DMS153 (cell line): ENCODE results near the gene CLEC2L.

ENCODE experiments used
- DNase-seq: peaks from one replicate; lab custom pipeline; 2025; lab: John Stamatoyannopoulos, UW

CLEC2L gene

DNA sequence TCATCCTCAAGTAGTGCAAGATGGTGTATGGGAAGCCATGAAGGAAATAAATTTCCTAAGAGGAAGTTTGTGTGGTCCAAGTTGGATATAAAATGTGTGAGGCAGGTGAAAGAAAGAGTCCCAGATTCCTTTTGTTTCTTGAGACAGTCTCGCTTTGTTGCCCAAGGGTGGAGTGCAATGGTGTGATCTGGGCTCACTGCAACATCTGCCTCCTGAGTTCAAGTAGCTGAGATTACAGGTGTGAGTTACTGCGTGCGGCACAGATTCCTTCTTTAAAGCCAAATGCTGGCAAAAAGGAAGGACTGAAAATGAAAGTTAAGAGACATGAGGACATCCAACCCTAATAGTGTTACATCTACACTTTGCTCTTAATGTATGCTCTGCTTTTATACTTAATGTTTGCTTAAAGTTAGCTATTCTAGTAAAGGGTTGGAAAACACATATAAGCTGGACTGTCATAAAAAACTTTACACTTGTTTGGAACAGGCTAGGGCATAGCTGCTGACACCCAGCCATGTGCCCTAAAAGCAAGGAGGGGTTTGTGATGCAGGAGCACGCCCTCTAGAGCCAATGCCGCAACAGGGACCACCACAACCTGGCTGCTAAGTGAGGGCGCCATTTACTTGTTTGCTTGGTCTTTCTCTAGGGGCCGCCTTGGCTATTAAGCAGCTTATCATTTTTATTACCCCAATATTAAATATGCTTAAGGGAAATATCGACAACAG is 34.5 kb downstream of the CLEC2L start:
- no peak for DNase-seq

DNA sequence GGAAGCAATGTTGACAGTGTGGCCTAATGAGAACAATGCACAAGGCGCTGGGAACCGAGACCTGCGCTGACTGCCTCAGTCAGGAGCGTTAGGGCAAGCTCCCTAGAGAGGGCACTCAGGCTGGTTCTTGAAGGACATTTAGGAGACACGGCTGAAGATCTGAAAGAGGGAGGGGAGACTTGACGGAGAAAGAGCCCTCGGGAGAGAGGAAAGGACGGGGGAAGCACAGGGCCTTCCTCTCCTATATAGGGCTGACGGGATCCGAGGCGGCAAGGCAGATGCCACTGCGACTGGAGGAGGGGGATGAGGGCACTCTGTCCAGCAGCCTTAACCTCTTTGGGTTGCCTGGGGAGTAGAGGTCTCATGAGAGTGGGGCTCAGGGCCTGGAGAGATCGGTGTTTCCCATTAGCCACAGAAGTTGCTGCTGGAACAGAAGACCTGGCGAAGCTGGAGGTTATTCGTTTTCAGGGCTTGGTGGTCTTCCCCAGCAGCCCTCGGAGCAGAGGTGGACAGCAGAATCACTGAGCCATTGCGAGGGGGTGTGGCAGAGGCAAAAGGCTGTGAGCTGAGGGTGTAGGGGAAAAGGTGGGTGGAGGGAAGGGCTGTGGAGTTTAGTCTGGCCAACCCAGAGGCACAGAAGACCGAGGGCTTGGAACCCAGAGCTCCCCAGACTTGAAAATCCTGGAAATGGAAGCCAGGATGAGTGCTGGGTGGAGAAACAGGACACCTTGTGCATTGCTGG is 36.0 kb downstream of the CLEC2L start:
- DNase-seq = no peak

DNA sequence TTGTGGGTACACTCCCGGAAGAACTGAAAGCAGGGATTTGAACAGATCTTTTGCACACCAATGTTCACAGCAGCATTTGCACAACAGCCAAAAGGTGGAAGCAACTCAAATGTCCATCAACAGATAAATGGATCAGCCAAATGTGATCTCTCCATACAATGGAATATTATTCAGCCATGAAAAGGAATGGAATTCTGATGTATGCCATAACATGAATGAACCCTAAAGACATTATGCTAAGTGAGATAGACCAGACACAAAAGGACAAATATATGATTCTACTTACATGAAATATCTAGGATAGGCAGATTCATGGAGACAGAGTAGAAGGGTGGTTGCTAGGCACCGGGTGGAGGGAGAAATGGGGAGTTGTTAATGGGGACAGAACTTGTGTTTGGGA is 36.7 kb downstream of the CLEC2L start:
- no peak for DNase-seq

DNA sequence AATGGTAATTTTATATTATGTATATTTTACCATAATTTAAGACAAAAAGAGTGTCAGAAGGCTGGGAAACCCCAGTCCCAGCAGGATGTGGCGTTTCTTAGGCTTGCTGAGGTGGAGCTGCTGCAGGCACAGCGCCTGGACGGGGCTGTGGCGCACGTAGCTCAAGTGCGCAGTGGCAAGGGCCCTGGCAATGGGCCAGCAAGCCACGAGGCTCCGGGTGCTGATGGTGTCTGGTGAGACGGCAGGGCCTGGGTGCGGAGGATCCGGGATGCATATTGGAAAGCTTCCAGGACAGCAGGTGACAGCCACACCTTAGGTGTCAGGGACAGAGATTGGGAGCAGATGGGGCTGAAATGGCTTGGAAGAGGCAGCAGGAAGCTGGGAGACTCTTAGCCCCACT is 37.2 kb downstream of the CLEC2L start:
- peak; percentile 94 for DNase-seq

DNA sequence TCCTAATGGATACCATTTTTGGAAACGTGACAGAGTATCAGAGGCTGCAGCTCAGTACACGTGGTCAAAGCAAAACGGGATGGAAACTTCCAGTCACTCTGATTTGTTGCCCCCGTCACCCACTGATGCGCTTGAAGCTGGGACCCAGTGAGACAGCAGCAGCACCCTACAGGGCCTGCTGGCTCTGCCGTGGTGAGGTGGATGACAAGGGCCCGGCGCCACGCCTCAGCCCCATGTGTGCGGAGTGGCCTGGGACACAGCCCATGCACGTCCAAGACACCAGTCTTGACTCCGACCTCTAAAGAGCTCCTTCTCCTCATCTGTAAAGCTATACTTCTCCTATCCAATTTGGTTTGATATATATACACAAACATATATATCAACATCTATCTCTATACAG is 39.0 kb downstream of the CLEC2L start:
- no peak for DNase-seq

DNA sequence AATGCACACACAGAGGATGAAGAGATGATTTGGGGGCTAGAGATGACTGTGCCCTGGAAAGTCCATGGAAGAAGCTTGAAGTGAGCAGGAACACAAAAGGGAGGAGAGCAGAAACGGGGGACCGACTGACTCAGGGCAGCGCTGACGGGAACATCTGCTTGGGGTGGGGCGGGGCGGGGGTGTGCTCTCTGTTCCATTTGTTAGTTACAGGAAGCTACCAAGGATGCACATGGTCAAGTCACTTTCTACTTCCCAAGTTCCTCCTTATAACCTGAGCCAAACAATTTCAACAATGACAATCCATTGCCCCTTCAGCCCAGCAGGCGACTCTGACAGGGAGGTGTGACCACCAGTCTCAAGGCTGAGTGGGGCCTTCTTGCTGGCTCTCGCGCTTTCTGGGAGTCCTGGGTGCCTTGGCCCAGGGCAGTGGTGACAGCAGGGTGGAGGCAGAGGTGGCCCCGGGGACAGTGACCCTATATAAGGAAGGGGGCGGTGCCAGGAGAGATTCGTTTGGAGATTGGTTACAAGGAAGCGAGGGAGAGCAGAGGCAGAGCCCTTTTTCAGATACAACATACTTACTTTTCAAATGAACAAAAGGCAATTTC is 39.6 kb downstream of the CLEC2L start:
- no peak for DNase-seq

DNA sequence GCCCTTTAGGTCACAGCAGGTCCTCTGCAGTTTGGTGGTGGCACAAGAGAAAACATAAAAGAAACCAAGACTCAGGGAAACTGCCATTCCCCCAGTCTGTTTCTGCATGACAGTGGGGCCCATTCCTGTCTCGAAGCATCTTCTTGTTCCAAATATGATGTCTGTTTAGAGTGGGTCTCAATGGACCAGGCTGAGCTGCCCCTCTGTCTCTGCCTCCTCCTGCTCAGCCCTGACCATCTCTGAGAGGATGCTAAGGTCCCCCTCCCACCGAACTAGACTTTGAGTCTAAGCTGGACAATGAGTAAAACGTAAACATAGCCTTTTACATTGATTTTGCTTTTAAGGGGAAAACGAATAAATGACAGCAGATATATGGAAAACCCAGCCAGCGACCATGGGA is 40.4 kb downstream of the CLEC2L start:
- no peak for DNase-seq

DNA sequence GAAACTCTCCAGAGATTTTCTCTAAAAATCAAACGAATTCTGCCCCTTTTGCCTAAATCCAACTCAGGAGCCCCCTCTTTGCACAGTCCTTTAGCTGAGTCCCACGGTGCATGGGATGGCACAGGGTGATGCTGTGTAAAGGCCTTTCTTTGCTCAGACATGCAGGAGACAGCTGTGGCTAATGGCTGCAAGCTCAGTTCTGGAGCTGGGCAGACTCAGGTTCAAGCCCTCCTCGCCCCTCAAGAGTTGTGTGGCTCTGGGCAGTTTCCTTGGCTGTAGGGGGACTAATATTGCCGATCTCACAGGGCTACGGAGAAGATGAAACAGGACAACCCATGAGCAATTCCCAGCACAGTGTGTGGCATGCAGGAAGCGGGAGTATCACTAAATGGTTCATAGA is 42.6 kb downstream of the CLEC2L start:
- DNase-seq = no peak

DNA sequence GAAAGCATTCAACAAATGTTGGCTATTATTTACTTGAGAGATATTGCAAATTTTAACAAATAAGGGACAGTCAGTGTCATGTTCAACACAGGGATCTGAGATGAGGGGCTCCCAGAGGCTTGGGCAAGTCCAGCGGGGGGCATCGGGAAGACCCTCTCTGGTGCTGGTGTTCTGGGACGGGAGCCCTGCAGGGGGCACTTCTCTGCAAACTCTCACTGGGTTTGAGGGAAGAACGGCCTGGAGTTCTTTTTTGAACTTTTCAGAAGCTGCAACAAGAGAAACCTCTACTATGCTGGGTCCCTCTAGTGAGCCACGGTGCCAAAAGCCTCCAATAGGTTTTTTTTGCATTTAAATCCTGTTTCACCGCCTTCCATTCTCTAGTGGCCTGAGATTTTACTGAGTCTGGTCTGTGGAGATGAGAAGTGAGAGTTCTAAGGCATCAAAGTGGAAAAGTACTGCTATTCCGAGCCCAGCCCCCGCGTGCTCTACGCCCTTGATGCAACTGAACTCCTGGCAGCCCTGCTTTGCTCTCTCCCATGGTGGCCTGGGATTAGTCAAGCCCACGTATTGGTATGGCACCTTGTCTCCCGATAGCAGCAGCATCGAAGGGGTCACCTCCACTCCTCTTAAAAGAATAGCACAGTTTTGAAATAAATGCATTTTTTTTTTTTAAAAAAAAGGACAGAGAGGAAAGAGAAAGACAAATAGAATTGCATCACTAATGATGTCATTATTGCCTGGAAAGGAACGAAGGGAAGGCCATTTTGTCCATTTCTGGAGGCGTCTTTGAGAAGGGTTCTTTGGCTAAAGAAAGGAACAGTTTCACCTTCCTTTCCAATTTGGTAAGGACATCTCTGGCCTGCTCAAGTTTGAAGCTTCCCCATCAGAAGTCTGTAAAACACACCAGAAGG is 43.5 kb downstream of the CLEC2L start:
- no peak for DNase-seq

DNA sequence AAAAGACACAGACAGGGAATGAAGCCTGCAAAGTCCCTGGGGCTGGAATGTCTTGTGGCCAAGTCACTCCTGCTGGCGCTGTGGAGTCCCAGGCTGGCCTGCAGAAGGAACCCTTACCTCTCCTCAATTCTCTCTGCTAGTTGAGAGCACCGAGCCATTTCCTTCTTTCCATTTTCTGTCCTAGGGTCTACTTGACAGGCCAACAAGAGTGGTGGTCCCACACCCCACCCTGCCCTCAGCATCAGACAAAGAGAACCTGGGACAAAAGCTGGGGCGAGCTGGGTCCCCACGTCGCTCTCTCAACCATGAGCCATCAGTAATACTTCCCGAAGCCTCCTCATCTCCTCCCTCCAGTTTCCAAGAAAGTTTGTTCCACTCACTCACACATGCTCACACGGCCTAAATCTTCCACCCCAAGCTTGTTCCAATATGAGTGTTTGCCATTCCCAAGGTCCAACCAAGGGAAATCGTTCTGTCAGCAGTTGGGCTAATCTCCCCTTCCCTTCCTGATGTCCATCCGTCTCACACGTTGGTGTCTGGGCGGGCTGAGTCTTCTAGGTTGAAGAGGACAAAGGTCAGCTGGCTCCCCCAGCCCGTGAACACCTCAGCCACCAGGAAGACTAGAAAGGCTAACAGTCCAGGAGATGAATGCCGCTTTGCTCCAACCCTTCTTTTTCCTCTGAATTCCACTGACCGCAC is 44.3 kb downstream of the CLEC2L start:
- no peak for DNase-seq

DNA sequence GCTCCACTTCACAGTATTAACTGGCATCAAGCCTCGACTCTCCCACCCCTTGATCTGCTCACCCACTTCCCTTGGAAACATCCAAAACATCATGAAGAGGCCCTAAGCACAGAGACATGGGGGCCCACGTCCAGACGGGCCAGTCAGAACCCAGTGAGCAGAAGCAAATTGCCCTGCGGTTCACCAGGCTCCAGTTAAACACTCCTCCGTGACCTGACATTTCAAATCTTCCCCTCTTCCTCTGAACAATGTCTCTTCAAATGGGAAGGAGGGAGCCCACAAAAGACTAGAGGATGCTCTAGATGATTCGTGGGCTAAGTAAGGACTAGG is 44.8 kb downstream of the CLEC2L start:
- DNase-seq = no peak

DNA sequence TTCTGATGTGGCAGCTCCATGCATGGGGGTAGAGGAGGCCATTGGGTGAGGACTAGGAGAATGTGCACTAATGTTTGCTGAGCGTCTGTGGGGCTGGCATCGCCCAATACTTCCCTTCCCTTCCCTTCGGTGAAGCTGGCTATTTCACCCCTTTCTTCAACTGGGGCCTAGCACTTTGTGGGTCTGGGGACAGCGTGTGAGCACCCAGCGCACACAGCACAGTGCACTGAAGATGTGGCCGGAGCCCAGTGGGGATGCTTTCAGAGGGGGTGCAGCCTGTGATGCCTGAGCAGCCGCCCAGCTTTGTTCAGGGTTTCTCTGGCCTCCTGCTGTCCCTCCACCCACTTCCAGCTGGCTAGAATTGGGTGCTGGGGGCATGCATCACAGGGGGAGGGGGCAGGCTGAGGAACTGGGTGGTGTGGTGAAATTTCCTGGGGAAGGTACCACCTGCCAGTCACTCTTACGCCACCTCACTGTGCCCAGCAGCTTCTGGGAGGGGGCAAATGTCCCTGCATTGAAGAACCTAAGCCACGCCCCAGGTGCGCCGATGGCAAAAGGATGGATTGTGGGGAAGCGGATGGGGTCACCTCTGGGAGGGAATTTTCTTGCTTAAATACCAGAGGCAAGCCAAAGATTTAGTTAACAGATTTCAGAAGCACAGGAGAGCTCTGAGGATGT is 45.5 kb downstream of the CLEC2L start:
- no peak for DNase-seq

DNA sequence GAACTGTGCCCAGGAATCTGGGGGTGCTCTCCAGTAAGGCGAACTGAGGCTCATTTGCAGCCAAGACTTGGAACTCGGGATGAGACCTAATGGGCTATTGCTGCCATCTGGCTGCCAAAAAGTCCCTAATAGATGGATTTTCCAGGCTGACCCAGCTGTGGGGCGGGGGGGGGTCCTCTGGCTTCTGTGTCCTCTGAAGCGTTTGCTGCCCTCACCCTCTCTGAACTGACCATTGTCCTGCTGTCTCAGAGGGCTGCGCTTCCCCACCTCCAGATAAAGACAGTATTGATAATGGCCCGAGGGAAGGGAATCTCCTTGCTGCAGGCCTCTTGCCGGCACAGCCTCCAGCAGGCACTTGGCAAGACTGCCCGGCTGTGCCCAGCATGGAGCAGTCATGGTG is 46.6 kb downstream of the CLEC2L start:
- DNase-seq = no peak

DNA sequence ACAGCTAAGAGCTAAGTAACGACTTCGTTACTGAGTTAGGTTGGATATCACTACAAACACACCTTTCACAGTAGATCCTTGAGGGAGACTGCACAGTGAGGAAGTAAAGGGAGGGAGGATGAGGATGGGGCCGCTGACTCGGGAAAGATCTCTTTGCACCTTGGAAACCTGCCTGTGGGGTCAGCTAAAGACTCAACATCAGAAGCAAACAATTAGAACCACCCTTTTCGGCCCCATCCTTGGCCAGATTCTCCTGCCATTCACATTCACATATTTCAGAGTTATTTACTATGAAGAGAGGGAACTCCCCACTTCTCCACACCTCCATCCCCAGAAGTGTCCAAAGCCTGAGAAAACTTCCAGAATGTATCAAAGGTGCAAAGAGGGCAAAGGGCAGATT is 47.1 kb downstream of the CLEC2L start:
- no peak for DNase-seq

DNA sequence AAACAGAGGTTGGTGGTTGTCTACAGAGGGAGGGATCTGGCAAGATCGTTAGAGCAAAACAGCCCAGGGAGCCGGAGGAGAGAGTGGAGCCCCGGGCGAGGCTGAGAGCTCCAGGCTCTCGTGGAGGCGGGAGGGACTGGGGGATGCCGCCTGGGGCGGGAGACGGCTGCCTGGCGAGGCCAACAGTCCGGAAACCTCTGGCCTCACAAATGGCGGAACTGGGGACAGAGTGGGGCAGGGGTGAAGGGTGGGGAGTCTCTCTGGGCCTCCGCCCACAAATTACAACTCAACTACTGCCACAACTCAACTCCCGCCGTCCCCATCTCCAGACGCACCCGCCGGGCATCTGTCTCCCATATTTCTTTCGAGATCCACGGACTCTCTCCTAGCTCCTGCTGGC is 47.7 kb downstream of the CLEC2L start:
- no peak for DNase-seq

DNA sequence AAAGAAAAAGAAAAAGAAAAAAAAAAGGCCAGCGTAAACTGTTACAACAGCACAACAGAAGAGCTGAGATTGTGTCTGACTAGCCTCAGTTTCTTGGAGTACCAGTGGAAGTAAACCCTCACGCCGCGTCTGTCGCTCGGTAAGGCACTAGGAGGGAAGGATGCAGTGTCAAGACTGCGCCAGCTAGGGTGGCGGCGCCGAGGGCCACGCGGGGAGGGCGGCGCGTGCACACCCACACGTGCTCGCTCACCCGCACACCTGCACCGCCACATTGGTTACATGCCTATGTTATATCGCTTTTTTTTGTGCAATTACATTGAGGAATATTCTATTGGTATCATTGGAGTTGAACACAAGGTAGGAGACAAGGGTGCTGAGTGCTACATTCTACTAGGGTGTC is 48.2 kb downstream of the CLEC2L start:
- DNase-seq = no peak

DNA sequence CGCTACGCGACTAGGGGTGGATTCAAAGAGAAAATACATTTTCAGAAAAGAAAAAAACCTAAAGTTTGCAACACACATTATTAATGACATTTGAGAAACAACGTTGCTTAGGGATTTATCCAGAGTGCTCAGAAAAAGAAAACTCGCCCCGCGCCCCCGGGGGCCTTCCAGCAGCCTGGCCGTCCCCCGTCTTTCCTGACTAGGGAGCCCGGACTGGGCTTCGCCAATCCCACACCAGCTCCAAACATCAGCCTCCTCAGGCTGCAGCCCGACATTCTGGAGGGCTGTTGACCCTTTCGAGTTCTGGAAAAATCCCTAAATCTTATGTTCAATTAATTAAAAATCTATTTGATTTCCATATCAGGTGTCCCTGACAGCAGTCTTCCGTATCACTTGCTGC is 48.6 kb downstream of the CLEC2L start:
- no peak for DNase-seq

DNA sequence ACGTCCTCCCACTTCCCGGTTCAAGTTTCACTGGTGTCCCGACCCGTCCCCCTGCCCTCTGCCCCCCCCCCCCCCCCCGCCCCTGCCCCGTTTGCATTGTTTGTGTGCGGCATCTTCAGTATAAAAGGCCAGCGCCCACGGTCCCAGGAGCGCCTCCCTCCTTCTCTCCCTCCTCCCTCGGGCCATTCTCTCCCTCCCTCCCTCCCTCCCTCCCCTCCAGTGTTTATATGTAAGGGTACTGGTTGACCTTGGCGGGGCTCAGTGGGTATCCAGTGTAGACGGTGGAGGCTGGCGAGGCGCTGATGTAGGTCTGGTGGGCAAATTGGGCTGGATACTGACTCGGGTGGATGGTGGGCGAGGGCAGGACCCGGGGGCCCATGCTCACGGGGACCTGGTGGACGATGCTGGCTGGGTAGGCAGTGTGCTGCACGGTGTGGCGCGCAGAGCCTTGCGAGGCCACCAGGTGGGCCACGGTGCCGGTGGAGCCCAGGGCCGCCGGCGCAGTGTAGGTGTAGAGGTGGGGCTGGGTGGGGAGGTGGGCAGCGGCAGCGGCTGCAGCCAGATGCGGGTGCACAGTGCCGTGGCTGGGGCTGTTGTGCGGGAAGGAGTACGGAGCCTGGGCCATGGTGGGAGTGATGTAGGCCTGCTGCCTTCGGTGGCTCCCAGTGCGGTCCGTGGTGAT is 49.4 kb downstream of the CLEC2L start:
- no peak for DNase-seq

DNA sequence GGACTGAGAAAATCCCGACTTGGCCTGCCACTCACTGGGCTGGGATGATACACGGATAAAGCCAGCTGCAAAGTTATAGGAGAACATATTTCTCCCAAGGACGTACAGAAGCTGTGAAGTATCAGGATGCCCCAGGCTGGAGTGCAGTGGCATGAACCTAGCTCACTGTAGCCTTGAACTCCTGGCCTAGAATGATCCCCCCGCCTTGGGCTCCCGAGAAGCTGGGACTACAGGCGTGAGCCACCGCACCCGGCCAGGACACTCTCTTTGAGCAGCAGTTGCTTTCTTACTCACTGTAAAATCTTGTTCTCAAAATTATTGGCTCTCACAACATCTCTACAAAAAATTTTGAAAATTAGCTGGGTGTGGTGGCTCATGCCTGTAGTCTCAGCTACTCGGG is 50.4 kb downstream of the CLEC2L start:
- no peak for DNase-seq

DNA sequence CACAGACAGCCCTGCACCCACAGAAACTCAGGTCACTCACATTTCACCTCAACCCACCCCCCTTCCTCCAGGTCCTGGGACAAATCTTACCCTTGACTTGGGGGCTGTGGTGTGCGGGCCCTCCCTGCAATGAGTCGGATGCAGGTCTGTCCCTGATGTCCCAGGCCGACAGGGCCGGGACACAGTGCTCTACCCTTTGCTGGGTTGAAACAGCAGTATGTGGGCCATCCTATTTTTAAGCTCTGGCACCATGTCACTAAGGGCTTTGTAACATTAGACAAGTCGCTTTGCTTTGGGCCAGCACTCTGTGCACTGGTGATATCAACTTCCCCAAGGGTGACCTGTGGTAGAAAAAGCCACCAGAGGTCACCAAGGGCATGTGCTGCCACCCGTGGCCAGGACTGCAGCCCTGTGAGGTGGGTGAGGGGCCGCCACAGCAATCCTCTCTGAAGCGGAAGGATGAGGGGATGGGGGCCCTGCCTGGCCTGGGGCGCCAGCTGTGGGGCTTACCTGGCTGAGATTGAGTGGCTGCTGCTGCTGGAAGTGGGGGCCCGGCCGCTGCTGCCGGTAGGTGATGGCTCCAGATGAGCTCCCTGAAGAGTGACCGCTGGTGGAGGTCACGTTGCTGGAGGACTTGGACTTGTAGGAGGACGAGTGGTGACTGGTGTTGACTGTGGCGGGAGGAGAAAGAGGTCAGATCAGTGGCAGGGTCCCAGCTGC is 51.3 kb downstream of the CLEC2L start:
- no peak for DNase-seq
